ENCODE measurements around the gene TCF4.
"Not testable (repeated sequence)": the region's sequence is repeated elsewhere in the genome, so short reads cannot be mapped to it uniquely, and the experiment has no call there.

TCF4 gene

GRCh38 chr18:55475916-55476315 is 112.1 kb downstream of the TCF4 start:
- no peak for DNase-seq (ENCODE audit: low spot score)

GRCh38 chr18:55475467-55475866 is 112.5 kb downstream of the TCF4 start:
- DNase-seq (ENCODE audit: low spot score): no peak

GRCh38 chr18:55473560-55473959 is 114.4 kb downstream of the TCF4 start:
- DNase-seq (ENCODE audit: low spot score): no peak

- DNase-seq (ENCODE audit: low spot score): no peak
Measured at GRCh38 chr18:55473058-55473457, 114.9 kb downstream of the TCF4 start.

GRCh38 chr18:55470826-55471225 is 117.2 kb downstream of the TCF4 start:
- DNase-seq (ENCODE audit: low spot score): no peak

- DNase-seq (ENCODE audit: low spot score): not testable (repeated sequence)
Measured at GRCh38 chr18:55469134-55469533, 118.9 kb downstream of the TCF4 start.

GRCh38 chr18:55466789-55467188 is 121.2 kb downstream of the TCF4 start:
- peak; percentile 19 for DNase-seq (ENCODE audit: low spot score)

GRCh38 chr18:55465313-55465712 is 122.7 kb downstream of the TCF4 start:
- no peak for DNase-seq (ENCODE audit: low spot score)

GRCh38 chr18:55464581-55464980 is 123.4 kb downstream of the TCF4 start:
- no peak for DNase-seq (ENCODE audit: low spot score)

GRCh38 chr18:55462652-55463051 is 125.3 kb downstream of the TCF4 start:
- no peak for DNase-seq (ENCODE audit: low spot score)

- no peak for DNase-seq (ENCODE audit: low spot score)
Measured at GRCh38 chr18:55461848-55462247, 126.1 kb downstream of the TCF4 start.

GRCh38 chr18:55458456-55459203 is 129.4 kb downstream of the TCF4 start:
- DNase-seq (ENCODE audit: low spot score): no peak

GRCh38 chr18:55457028-55457427 is 131.0 kb downstream of the TCF4 start:
- DNase-seq (ENCODE audit: low spot score): no peak

- no peak for DNase-seq (ENCODE audit: low spot score)
Measured at GRCh38 chr18:55455938-55456337, 132.1 kb downstream of the TCF4 start.

GRCh38 chr18:55453186-55453585 is 134.8 kb downstream of the TCF4 start:
- no peak for DNase-seq (ENCODE audit: low spot score)

GRCh38 chr18:55452123-55452611 is 135.8 kb downstream of the TCF4 start:
- no peak for DNase-seq (ENCODE audit: low spot score)

GRCh38 chr18:55449412-55450140 is 138.4 kb downstream of the TCF4 start:
- no peak for DNase-seq (ENCODE audit: low spot score)

GRCh38 chr18:55448420-55448819 is 139.6 kb downstream of the TCF4 start:
- DNase-seq (ENCODE audit: low spot score): no peak

- no peak for DNase-seq (ENCODE audit: low spot score)
Measured at GRCh38 chr18:55447672-55448018, 140.3 kb downstream of the TCF4 start.

GRCh38 chr18:55446996-55447671 is 140.9 kb downstream of the TCF4 start:
- DNase-seq (ENCODE audit: low spot score): no peak

- no peak for DNase-seq (ENCODE audit: low spot score)
Measured at GRCh38 chr18:55444536-55444935, 143.5 kb downstream of the TCF4 start.

- no peak for DNase-seq (ENCODE audit: low spot score)
Measured at GRCh38 chr18:55443776-55444175, 144.2 kb downstream of the TCF4 start.

- no peak for DNase-seq (ENCODE audit: low spot score)
Measured at GRCh38 chr18:55442561-55442960, 145.4 kb downstream of the TCF4 start.
